NCI-H2107 (cell line): Measurements from ENCODE around the gene ANKRD20A1.
"Not testable (repeated sequence)": the region's sequence is repeated elsewhere in the genome, so short reads cannot be mapped to it uniquely, and the experiment has no call there.

Source experiments
- DNase-seq: peaks from one replicate; lab custom pipeline; 2025; lab: John Stamatoyannopoulos, UW

ANKRD20A1 gene

DNA sequence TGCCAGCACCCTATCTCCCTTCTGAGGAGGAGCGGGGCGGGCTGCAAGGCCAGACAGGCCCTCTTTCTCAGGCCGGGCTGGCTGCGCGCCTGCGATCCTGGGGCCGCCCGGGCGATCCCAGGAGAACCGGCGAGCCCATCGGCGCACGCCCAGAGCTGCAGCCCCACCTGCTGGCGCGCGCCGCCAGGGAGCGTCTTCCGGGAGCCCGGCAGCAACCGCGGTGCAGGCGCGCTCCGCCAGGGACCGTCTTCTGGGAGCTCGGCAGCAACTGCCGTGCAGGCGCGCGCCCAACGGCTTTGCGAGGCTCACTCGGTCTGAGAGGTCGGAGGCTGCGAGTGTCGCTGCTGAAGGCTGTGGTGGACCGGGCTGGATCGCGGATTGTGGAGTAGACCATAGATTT, at the start of gene ANKRD20A1:
Gene ANKRD20A1 (plus strand): TSS at position 61 of the 400 bp plus-strand sequence. CDS start 496 bp downstream, outside the sequence.
- DNase-seq = not testable (repeated sequence)

- DNase-seq = not testable (repeated sequence)
These were observed 26.6 kb upstream of the ANKRD20A1 start for GRCh38 chr9:67832088-67832487.
